GM12874 (cell line): ENCODE measurements around the gene INPP5K.

Experiments used
- TF ChIP-seq, protein P1 (sequence below): IDR thresholded peaks from 2 replicates; pipeline ENCODE4 v1.5.1; 2011; ENCODE audit warnings: low read depth, mild to moderate bottlenecking, control low read depth, low read length, moderate library complexity; ENCODE audit not compliant: insufficient read depth

INPP5K gene

DNA sequence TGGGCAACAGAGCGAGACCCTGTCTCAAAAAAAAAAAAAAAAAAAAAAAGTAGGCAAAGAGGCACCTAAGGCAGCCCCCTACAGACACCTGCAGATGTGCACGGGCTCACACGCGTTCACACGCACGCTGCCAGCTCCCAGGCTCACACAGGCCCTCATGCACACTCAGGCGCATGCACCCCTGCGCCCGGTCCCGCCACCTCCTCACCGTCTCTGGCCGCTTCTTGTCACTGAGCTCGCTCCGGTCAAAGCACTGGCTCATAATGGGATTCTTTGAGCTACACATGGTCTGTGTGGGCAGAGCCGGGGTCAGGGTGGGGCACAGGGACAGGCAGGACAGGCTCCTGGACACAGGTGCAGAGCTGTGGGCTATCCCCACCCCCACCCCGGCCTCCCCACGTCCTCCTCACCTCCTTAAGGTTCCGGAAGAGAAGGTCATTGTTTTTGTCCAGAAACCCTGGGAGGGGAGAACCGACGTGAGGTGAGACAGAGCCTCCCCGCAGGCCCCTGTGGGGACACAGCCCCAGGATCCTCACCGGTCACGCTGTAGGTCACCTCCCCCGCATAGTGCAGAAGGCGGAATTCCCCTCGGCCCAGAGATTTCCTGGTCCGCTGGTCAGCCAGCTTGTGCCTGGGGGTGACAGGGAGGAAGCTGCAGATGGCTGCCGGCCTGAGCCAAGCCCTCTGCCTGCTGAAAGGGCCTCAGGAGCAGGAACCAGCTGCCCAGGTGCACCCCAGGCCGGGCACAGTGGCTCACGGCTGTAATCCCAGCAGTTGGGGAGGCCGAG is 41.8 kb downstream of the INPP5K start:
- TF ChIP-seq, protein P1, sequence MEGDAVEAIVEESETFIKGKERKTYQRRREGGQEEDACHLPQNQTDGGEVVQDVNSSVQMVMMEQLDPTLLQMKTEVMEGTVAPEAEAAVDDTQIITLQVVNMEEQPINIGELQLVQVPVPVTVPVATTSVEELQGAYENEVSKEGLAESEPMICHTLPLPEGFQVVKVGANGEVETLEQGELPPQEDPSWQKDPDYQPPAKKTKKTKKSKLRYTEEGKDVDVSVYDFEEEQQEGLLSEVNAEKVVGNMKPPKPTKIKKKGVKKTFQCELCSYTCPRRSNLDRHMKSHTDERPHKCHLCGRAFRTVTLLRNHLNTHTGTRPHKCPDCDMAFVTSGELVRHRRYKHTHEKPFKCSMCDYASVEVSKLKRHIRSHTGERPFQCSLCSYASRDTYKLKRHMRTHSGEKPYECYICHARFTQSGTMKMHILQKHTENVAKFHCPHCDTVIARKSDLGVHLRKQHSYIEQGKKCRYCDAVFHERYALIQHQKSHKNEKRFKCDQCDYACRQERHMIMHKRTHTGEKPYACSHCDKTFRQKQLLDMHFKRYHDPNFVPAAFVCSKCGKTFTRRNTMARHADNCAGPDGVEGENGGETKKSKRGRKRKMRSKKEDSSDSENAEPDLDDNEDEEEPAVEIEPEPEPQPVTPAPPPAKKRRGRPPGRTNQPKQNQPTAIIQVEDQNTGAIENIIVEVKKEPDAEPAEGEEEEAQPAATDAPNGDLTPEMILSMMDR = no peak

DNA sequence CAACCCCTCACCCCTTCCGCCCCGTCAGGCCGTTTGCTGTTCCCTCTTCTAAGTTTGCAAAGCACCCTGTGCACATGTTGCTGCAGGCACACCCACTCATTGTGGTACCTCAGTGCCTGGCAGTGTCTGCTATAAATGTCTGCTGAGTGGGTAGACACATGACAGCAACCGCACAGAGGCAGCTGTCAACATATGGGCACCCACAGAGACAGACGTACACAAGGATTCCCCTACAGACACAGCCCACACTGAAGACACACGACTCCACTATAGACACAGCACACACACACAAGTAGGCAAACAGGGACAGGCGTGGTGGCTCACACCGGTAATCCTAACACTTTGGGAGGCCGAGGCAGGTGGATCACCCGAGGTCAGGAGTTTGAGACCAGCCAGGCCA is 42.6 kb downstream of the INPP5K start:
- TF ChIP-seq, protein P1 = no peak

DNA sequence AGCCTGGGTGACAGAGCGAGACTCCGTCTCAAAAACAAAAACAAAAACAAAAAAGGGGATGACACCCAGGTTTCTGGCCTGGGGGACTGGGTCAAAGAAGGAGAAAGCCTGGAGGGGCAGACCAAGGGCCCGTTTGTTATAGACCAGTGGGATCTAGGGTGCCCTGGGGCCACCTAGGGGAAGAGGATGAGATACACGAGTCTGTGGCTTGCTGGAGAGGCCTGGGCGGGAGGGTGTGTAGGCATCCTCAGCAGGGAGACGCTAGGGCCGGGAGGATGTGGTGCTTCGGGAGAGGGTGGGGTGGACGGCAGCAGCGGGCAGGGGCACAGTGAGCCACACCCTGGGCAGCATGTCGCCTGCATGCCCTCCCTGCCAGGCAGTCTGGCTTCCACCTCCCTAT is 43.2 kb downstream of the INPP5K start:
- TF ChIP-seq, protein P1 = peak; percentile 36

DNA sequence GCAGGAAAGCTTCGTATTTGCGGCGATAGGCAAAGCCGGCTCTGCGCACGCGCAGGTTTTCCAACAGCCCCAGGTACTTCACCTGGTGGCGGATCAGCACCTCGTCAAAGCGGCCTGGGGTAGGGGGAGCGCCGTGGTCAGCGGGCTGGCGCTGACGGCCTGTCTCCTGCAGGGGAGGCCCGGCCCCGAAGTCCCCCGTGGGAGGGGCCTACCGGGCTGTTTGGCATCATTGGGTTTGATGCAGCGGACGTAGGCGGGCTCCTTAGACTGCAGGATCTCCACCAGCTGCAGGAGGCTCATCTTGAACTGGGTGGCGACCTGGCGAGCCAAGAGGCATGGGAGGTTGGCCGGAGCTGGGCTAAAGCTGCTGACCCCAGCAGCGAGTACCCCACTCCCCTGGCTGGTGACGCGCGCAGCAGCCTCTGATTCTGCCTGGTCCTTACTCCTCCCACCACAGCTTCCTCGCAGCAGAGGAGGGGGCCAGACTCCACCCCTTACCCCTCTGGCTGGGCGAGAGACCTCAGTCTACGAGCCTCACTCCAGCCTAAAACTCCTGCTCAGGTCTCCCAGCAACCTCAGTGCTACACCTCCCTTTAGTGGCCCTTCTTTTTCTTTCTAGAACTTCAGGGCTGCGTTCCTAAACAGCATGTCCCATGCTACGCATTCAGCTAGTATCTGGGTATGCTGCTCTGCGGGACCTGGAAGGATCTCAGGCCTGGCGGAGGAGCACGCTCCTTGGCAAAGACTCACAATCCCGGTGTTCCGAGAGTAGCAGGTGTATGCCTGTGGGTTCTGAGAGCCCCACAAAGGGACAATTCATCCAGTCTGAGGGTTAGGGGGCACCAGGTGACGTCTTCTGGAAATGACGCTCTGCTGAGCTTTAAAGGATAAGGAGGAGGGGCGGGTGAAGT is 44.2 kb downstream of the INPP5K start:
- TF ChIP-seq, protein P1 = no peak

DNA sequence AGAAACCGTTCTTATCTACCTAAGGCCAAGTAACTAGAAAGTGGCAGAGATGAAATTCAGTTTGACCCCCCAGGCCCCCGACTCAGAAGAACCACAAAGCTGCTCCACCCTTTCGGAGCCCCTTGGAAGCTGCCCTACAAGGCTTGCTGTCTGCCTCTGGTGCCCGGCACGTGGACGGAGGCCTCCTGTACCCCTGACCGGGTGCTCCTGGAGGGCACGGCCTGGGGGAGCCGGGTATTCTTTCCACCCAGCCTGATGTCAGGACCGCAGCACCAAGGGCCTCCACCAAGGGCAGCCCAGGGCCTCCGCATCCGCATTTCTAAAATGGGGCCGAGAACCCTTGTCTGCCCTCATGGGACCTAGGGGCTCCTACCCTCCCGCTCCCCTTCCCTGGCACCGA is 44.9 kb downstream of the INPP5K start:
- TF ChIP-seq, protein P1 = no peak

DNA sequence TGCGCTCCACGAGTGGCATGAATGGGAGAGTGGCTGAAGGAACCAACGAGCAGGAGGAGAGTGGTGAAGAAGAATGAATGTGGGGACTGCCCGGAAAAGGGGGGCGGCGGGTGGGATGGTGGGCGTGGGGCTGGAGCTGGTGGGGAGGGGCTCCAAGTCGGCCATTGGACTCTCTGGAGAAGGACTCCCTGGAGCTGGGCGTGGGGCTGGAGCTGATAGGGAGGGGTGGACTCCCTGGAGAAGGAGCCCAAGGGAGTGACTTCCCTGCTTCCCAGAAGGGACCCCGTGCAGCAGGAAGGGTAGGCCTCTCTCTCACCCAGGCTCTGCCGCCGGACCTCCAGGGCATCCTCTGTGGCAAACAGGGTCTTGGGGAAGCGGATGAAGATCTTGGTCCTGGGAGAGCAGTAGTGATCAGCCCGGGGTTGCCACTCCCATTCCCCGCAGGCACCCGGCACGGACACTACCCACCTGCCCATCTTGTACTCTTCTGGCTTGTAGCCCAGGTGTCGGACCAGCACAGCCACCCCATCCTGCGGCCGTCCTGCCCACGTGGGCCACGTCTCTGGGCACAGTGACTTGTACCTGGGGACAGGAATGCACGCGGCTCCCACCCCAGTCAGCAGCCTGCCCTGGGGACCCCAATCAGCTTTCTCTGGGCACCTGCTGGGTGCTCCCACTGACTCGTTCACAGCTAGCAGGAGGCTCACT is 45.5 kb downstream of the INPP5K start:
- TF ChIP-seq, protein P1 = no peak
